IPS DF 6.9 (cell line): ENCODE measurements around the gene RIMBP2.
"Not testable (repeated sequence)": the region's sequence is repeated elsewhere in the genome, so short reads cannot be mapped to it uniquely, and the experiment has no call there.

Experiments
- DNase-seq: peaks from one replicate; pipeline ENCODE4 v3.0.0-alpha.2; 2013; ENCODE audit warnings: low read depth, low spot score
- H3K27ac ChIP-seq: one replicate; pipeline ENCODE4 v1.5.1; 2013; ENCODE audit warnings: low read length, control low read depth
- H3K27me3 ChIP-seq: 2 replicates; pipeline ENCODE4 v1.6.1; 2013; ENCODE audit warnings: mild to moderate bottlenecking, low read length; ENCODE audit not compliant: control insufficient read depth, insufficient read depth
- H3K36me3 ChIP-seq: 2 replicates; pipeline ENCODE4 v1.6.1; 2013; ENCODE audit warnings: low read length; ENCODE audit not compliant: control insufficient read depth, insufficient read depth
- H3K4me1 ChIP-seq: 2 replicates; pipeline ENCODE4 v1.6.1; 2013; ENCODE audit warnings: low read length; ENCODE audit not compliant: control insufficient read depth, insufficient read depth
- H3K4me3 ChIP-seq: 2 replicates; pipeline ENCODE4 v1.5.1; 2013; ENCODE audit warnings: mild to moderate bottlenecking, low read length
- H3K9me3 ChIP-seq: 2 replicates; pipeline ENCODE4 v1.6.1; 2013; ENCODE audit warnings: low read length, inconsistent platforms; ENCODE audit not compliant: control insufficient read depth, insufficient read depth
- WGBS: extraction: QIAGEN DNeasy Blood & Tissue Kit; methylation state at CpG from one replicate; pipeline ENCODE4 v1.1.7; 2013; ENCODE audit warnings: mixed read lengths, missing lambda C conversion rate; ENCODE audit not compliant: insufficient read length, insufficient coverage; 5-methylcytosine and 5-hydroxymethylcytosine counted together

RIMBP2 gene

GRCh38 chr12:130715998-130716968 is at the start of gene RIMBP2:
RIMBP2 (minus strand) TSS chr12:130716299; CDS start chr12:130479013, 237,286 bp downstream.
- Histone ChIP-seq H3K4me1 (no peaks in the 10 kb centered on the region), H3K27me3 (no peaks in the 10 kb centered on the region), H3K9me3 (peaks cover 14% of the 10 kb centered on the region), H3K4me3 (no peak within 1 kb of the TSS), H3K27ac (no peak within 1 kb of the TSS), H3K36me3 (no peaks in the 10 kb centered on the region)
- WGBS, result no CpG with 5 or more reads among the region's 35 CpGs
- no peak for DNase-seq

DNA sequence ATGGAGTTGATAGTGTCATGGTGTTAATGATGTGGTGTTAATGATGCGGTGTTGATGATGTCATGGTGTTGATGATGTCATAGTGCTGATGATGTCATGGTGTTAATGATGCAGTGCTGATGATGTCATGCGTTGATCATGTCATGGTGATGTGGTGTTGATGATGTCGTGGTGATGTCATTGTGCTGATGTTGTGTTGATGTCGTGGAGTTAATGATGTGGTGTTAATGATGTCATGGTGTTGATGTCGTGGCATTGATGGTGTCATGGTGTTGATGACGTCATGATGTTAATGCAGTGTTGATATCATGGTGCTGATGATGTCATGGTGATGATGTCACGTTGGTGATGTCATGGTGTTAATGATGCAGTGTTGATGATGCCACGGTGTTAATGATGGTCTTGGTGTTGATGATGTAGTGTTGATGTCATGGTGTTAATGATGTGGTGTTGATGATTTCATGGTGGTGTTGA is 49.1 kb upstream of the RIMBP2 start:
- no peaks in the 10 kb centered on the region; the same call in 1 of the 2 replicates for H3K9me3 ChIP-seq
- WGBS, result 100% methylated on average over 7 of the region's 8 CpGs
- no peaks in the 10 kb centered on the region for H3K27me3 ChIP-seq
- no peak overlapping the region for H3K27ac ChIP-seq
- DNase-seq, result no peak
- no peaks in the 10 kb centered on the region for H3K4me1 ChIP-seq
- H3K4me3 ChIP-seq, result no peak overlapping the region
- H3K36me3 ChIP-seq, result no peaks in the 10 kb centered on the region

DNA sequence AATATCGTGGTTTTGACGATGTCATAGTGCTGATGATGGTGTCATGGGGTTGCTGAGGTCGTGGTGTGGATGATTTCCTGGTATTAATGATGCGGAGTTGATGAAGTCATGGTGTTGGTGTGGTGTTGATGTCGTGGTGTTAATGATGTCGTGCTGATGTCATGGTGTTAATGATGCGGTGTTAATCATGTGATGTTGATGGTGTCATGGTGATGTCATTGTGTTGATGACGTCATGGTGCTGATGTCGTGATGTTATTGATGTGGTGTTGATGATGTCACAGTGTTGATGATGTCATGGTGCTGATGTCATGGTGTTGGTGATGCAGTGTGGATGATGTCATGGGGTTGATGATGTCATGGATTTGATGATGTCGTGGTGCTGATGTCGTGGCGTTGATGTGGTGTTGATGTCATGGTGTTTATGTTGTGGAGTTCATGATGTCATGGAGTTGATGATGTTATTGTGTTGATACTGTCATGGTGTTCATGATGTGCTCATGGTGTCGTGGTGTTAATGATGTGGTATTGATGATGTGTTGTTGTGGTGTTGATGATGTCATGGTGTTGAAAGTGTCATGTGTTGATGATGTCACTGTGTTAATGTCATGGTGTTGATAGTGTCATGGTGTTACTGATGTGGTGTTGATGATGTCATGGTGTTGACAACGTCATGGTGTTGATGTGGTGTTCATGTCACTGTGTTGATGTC is 48.5 kb upstream of the RIMBP2 start:
- no peaks in the 10 kb centered on the region for H3K27me3 ChIP-seq
- whole genome bisulfite sequencing, result 99% methylated on average over 14 of the region's 14 CpGs
- H3K4me1 ChIP-seq, result no peaks in the 10 kb centered on the region
- H3K27ac ChIP-seq, result no peak overlapping the region
- H3K9me3 ChIP-seq, result no peaks in the 10 kb centered on the region; the same call in 1 of the 2 replicates
- H3K36me3 ChIP-seq, result no peaks in the 10 kb centered on the region
- H3K4me3 ChIP-seq, result no peak overlapping the region
- DNase-seq, result no peak

DNA sequence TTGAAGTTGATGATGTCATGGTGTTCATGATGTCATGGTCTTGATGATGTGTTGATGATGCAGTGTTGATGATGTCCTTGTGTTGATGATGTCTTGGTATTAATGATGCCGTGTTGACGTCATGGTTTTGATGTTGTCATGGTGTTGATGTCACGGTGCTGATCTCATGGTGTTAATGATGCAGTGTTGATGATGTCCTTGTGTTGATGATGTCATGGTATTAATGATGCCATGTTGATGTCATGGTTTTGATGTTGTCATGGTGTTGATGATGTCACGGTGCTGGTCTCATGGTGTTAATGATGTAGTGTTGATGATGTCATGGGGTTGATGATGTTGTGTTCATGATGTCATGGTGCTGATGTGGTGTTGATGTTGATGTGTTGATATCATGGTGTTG is 48.0 kb upstream of the RIMBP2 start:
- DNase-seq, result no peak
- no CpG with 5 or more reads among the region's 4 CpGs for WGBS
- Histone ChIP-seq H3K27ac (no peak overlapping the region), H3K36me3 (no peaks in the 10 kb centered on the region), H3K4me1 (no peaks in the 10 kb centered on the region), H3K27me3 (no peaks in the 10 kb centered on the region), H3K4me3 (no peak overlapping the region), H3K9me3 (no peaks in the 10 kb centered on the region; the same call in 1 of the 2 replicates)

DNA sequence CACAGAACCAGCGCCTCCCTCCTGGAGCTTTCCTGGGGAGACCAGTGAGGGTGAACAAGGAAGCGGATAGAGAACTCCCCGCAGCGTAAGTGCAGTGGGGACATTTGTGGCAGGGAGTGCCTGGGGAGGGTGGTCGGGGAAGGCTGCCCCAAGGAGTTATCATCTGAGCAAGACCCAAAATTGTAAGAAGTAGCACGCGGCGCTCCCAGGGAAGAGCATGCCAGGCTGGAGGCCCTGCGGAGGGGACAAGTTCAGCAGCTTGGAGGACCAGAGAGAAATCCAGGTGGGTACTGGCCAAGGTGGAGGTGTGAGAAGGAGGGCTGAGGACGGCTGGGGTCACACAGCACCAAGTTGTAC is 46.2 kb upstream of the RIMBP2 start:
- Histone ChIP-seq H3K4me1 (no peaks in the 10 kb centered on the region), H3K27ac (no peak overlapping the region), H3K36me3 (no peaks in the 10 kb centered on the region), H3K9me3 (no peaks in the 10 kb centered on the region; the same call in 1 of the 2 replicates), H3K4me3 (no peak overlapping the region), H3K27me3 (no peaks in the 10 kb centered on the region)
- DNase-seq, result no peak
- WGBS, result no CpG with 5 or more reads among the region's 10 CpGs

- WGBS, result no CpG with 5 or more reads among the region's 29 CpGs
- DNase-seq, result no peak
- Histone ChIP-seq H3K36me3 (no peaks in the 10 kb centered on the region), H3K9me3 (no peaks in the 10 kb centered on the region; the same call in 1 of the 2 replicates), H3K4me1 (no peaks in the 10 kb centered on the region), H3K27ac (no peak overlapping the region), H3K4me3 (no peak overlapping the region), H3K27me3 (no peaks in the 10 kb centered on the region)
Measured at GRCh38 chr12:130761537-130762318, 45.6 kb upstream of the RIMBP2 start.

GRCh38 chr12:130754234-130754901 is 38.3 kb upstream of the RIMBP2 start:
- no peak overlapping the region for H3K27ac ChIP-seq
- H3K27me3 ChIP-seq, result no peaks in the 10 kb centered on the region
- no peak for DNase-seq
- no peak overlapping the region for H3K4me3 ChIP-seq
- H3K36me3 ChIP-seq, result no peaks in the 10 kb centered on the region
- H3K9me3 ChIP-seq, result no peaks in the 10 kb centered on the region
- WGBS, result no CpG with 5 or more reads among the region's 3 CpGs
- no peaks in the 10 kb centered on the region for H3K4me1 ChIP-seq

DNA sequence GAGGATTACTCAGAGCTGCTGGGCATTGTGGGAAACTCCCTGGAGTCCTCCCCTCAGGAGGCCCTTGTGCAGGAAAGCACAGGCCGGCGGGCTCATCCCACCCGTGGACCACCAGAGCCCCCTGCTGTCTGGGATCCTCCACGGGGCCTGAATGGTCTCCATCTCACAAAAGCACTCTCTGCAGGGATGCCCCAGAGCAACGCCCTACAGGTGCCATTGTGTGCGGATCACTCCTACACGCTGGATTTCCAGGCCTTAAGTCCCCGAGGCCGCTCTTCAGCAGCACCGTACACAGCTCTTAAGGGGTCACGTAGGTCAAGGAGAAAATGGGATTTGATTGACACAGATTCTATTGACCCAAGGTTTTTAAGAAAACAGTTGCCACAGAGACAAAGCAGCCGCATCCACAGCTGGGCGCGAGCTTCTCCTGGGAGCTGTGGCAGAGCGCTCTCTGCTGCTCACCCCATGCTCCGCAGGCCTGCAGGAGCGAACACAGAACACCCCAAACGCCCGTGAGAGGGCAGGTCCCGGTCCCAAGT is 36.7 kb upstream of the RIMBP2 start:
- Histone ChIP-seq H3K36me3 (no peaks in the 10 kb centered on the region), H3K4me3 (no peak overlapping the region), H3K27me3 (no peaks in the 10 kb centered on the region), H3K27ac (no peak overlapping the region), H3K9me3 (no peaks in the 10 kb centered on the region), H3K4me1 (no peaks in the 10 kb centered on the region)
- no CpG with 5 or more reads among the region's 20 CpGs for WGBS
- DNase-seq, result no peak

- not testable (repeated sequence) for H3K9me3 ChIP-seq, DNase-seq, H3K4me1 ChIP-seq, H3K4me3 ChIP-seq, H3K27me3 ChIP-seq, H3K27ac ChIP-seq, H3K36me3 ChIP-seq
- WGBS, result no CpG with 5 or more reads among the region's 11 CpGs
Measured at GRCh38 chr12:130752037-130752436, 35.9 kb upstream of the RIMBP2 start.
